Smooth muscle cell (in vitro differentiated cells): Measurements from ENCODE around the gene GFRA4. TPM values are rescaled to one million over a fixed set of nuclear protein-coding genes. Genes with fewer than 3 reads are reported as not detected.

Experiments used
- DNase-seq: peaks from one replicate; lab custom pipeline; 2025; ENCODE audit not compliant: unreplicated experiment; lab: John Stamatoyannopoulos, UW
- H2AFZ ChIP-seq: fragments of 200-600 bp; sonication (generic); 2 replicates; pipeline ENCODE4 v1.6.0; 2016; ENCODE audit warnings: antibody characterized with exemption, low read depth, mild to moderate bottlenecking
- H3F3A ChIP-seq: fragments of 200-600 bp; sonication (generic); 2 replicates; pipeline ENCODE4 v1.6.0; 2017; ENCODE audit warnings: antibody characterized with exemption, low read depth
- H3K27ac ChIP-seq: fragments of 200-600 bp; sonication (generic); 2 replicates; pipeline ENCODE4 v1.5.1; 2016; ENCODE audit warnings: low read depth, mild to moderate bottlenecking
- H3K27me3 ChIP-seq: fragments of 200-600 bp; sonication (generic); 2 replicates; pipeline ENCODE4 v1.6.1; 2016; ENCODE audit warnings: low read depth, mild to moderate bottlenecking
- H3K36me3 ChIP-seq: fragments of 200-600 bp; sonication (generic); 2 replicates; pipeline ENCODE4 v1.5.1; 2016; ENCODE audit warnings: low read depth
- H3K4me1 ChIP-seq: fragments of 200-600 bp; sonication (generic); 2 replicates; pipeline ENCODE4 v1.5.1; 2016; ENCODE audit warnings: low read depth
- H3K4me2 ChIP-seq: fragments of 200-600 bp; sonication (generic); 2 replicates; pipeline ENCODE4 v1.6.0; 2016; ENCODE audit warnings: mild to moderate bottlenecking
- H3K4me3 ChIP-seq: fragments of 200-600 bp; sonication (generic); 2 replicates; pipeline ENCODE4 v1.5.1; 2016; ENCODE audit warnings: mild to moderate bottlenecking
- H3K79me2 ChIP-seq: fragments of 200-600 bp; sonication (generic); 2 replicates; pipeline ENCODE4 v1.6.0; 2016; ENCODE audit warnings: low read depth, mild to moderate bottlenecking
- H3K9ac ChIP-seq: fragments of 200-600 bp; sonication (generic); 2 replicates; pipeline ENCODE4 v1.6.0; 2016; ENCODE audit warnings: low read depth
- H3K9me3 ChIP-seq: fragments of 200-600 bp; sonication (generic); replicated peaks from 2 replicates; pipeline ENCODE4 v1.5.1; 2016; ENCODE audit warnings: low read depth
- H4K20me1 ChIP-seq: fragments of 200-600 bp; sonication (generic); 2 replicates; pipeline ENCODE4 v1.6.0; 2016; ENCODE audit warnings: low read depth
- CTCF ChIP-seq: fragments of 200-600 bp; sonication (generic); IDR thresholded peaks from 2 replicates; pipeline ENCODE4 v1.5.1; 2017; ENCODE audit warnings: borderline replicate concordance, mild to moderate bottlenecking, antibody characterized with exemption; ENCODE audit not compliant: insufficient read depth, poor library complexity, severe bottlenecking
- WGBS: methylation state at CpG from one replicate; pipeline ENCODE4 v1.1.7; 2016; ENCODE audit warnings: low lambda C conversion rate; 5-methylcytosine and 5-hydroxymethylcytosine counted together
- polyA plus RNA-seq: library from polyadenylated mRNA; unstranded; fragments of >200 nt; fragmentation: Nextera tagmentation; extraction: Ambion mirVana; gene quantifications from 2 replicates; pipeline ENCODE4 v1.2.1, GENCODE V29; 2016
- total RNA-seq: library from RNA; depleted of rRNA; stranded (reverse); fragments of >200 nt; gene quantifications from 2 replicates; pipeline ENCODE4 v1.2.3, GENCODE V29; 2014

Gene GFRA4
- total and polyA plus RNA-seq, 2 experiments from 2014 or later: not detected

- Histone ChIP-seq H3K9ac (no peak overlapping the region), H3K36me3 (no peaks in the 10 kb centered on the region), H3K9me3 (no peaks in the 10 kb centered on the region), H3F3A (no peaks in the 10 kb centered on the region), H3K79me2 (no peaks in the 10 kb centered on the region), H3K4me1 (no peaks in the 10 kb centered on the region), H3K27ac (no peak overlapping the region), H3K4me2 (no peak overlapping the region), H4K20me1 (no peaks in the 10 kb centered on the region), H3K27me3 (peaks cover 22% of the 10 kb centered on the region), H3K4me3 (no peak overlapping the region), H2AFZ (no peak overlapping the region)
- DNase-seq: no peak
- WGBS: 97% methylated on average over 8 of the region's 8 CpGs
- no peak for TF ChIP-seq CTCF
Measured at GRCh38 chr20:3667434-3668037, 4.3 kb upstream of the GFRA4 start.

- Histone ChIP-seq H2AFZ (no peak overlapping the region), H3K4me1 (no peaks in the 10 kb centered on the region), H3K27ac (no peak overlapping the region), H3K79me2 (no peaks in the 10 kb centered on the region), H3F3A (no peaks in the 10 kb centered on the region), H3K9me3 (no peaks in the 10 kb centered on the region), H3K9ac (no peak overlapping the region), H3K4me3 (no peak overlapping the region), H3K27me3 (peaks cover 36% of the 10 kb centered on the region), H3K36me3 (no peaks in the 10 kb centered on the region), H4K20me1 (no peaks in the 10 kb centered on the region), H3K4me2 (no peak overlapping the region)
- no peak for DNase-seq
- 84% methylated on average over 2 of the region's 2 CpGs for WGBS
- no peak for TF ChIP-seq CTCF
Measured at GRCh38 chr20:3663858-3664257, 659 bp upstream of the GFRA4 start.

DNA sequence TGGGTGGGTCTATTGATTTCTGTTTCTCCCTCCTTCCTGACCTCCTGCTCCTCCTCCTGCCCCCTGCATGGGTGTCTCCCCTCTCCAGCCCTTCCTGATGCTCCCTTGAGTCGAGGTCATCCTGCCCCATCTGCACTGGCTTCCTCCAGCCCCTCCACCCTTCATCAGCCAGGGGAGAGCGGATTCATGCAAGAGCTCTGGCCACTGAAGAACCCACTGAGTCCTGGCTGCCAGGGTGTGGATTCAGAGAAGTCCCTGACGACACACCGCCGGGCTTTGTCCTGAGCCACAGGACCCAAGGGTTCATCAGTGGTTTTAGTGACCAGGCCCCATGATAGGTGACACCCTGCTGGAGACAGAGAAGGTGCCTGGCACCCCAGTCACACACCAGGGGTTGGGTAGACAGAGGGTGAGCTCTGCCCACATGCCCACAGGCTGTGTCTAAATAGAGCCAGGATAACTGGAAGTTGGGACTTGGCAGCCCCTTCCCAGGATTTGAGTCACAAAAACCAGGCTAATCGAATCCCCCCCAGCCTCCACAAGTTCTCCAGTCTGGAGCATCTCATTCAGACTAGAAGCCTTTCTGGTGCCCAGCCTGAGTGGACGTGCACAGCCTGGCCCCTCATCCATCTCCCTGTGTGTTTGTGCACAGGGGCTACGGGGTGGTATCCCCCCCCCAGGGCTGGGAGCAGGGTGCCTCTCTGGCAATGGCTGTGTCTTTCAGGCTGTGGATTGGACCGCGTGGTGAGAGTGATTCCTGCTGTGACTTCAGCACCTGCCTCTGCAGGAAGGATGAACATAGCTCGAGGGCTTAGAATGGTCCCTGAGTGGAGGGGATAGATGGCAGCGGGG, 1.2 kb downstream of the GFRA4 start:
- Histone ChIP-seq H3K4me2 (no peak overlapping the region), H3K79me2 (no peaks in the 10 kb centered on the region), H3K4me3 (no peak overlapping the region), H3K9ac (no peak overlapping the region), H2AFZ (no peak overlapping the region), H3K27ac (no peak overlapping the region), H4K20me1 (no peaks in the 10 kb centered on the region), H3K9me3 (no peaks in the 10 kb centered on the region), H3K4me1 (no peaks in the 10 kb centered on the region), H3K36me3 (no peaks in the 10 kb centered on the region), H3F3A (no peaks in the 10 kb centered on the region), H3K27me3 (peaks cover 36% of the 10 kb centered on the region)
- DNase-seq: no peak
- 86% methylated on average over 12 of the region's 12 CpGs for WGBS
- TF ChIP-seq CTCF: no peak
